Left lung (tissue), 10 donors: ENCODE measurements around the gene SERHL2. TPM values are rescaled to one million over a fixed set of nuclear protein-coding genes. Genes with fewer than 3 reads are reported as not detected.
"Not testable (repeated sequence)": the region's sequence is repeated elsewhere in the genome, so short reads cannot be mapped to it uniquely, and the experiment has no call there.

Experiments used
- ATAC-seq: fragments of 200-7000 bp; cut with Tn5 transposase; one replicate; pipeline ENCODE4 v1.9.1; 2020; ENCODE audit warnings: moderate library complexity
- DNase-seq, 4 donors: peaks; one replicate each; pipeline ENCODE4 v3.0.0-alpha.2; 2013 to 2020
- H3K27ac ChIP-seq, 2 donors: fragments of 200-600 bp; sonication (generic) in 1 of 2; one replicate each; pipeline versions ENCODE4 v1.5.0 to v1.8.0; 2020 to 2021
- H3K27me3 ChIP-seq, 2 donors: fragments of 200-600 bp; sonication (generic) in 1 of 2; one replicate each; pipeline versions ENCODE4 v1.5.0 to v1.8.0; 2020 to 2021
- H3K36me3 ChIP-seq, 2 donors: fragments of 200-600 bp; sonication (generic) in 1 of 2; one replicate each; pipeline versions ENCODE4 v1.5.0 to v1.8.0; 2020 to 2021
- H3K4me1 ChIP-seq, 2 donors: fragments of 200-600 bp; one replicate each; pipeline ENCODE4 v1.8.0; 2021
- H3K4me3 ChIP-seq, 2 donors: fragments of 200-600 bp; sonication (generic) in 1 of 2; one replicate each; pipeline versions ENCODE4 v1.5.0 to v1.8.0; 2020 to 2021; ENCODE audit warnings: mild to moderate bottlenecking in 1 of 2
- H3K9me3 ChIP-seq, 2 donors: fragments of 200-600 bp; sonication (generic) in 1 of 2; one replicate each; pipeline versions ENCODE4 v1.5.0 to v1.8.0; 2020 to 2021
- CTCF ChIP-seq, 2 donors: fragments of 200-600 bp; sonication (generic) in 1 of 2; IDR thresholded peaks; one replicate each; pipeline versions ENCODE4 v1.5.0 to v1.8.0; 2021; ENCODE audit warnings: antibody characterized with exemption in 2 of 2
- intact Hi-C, 2 donors: fragments of 100-400 bp; cut with DNase I; formaldehyde crosslinking; loops; one replicate each; pipeline versions ENCODE4 v1.11.2 to v1.14.2; 2022
- polyA plus RNA-seq, 6 donors: library from polyadenylated mRNA; unstranded; fragments of 120-200 nt; gene quantifications; one replicate each; pipeline ENCODE4 v1.2.1, GENCODE V29; 2013; ENCODE audit not compliant: insufficient read length in 6 of 6
- total RNA-seq, 2 donors: library from RNA; stranded (reverse); fragmentation: NEBNext Ultra II Directional; extraction: Animal tissue kit (Norgen Biotek cat#: 25700); gene quantifications; one replicate each; pipeline ENCODE4 v1.2.1, GENCODE V29; 2021
- donor health status: DM: no; HTN: yes; CAD: no.
- donor health status: DM: no; HTN: no; CAD: no.

The SERHL2 gene
- total and polyA plus RNA-seq, 8 donors = 2.1 to 10.2 (median 8.9) TPM

GRCh38 chr22:42544686-42545085 lies 9.1 kb upstream of the SERHL2 start:
- no peaks in the 10 kb centered on the region for H3K4me1 ChIP-seq
- H3K27me3 ChIP-seq = peaks cover 0 to 11% of the 10 kb centered on the region in 2 donors
- DNase-seq (peak in 1 of 4 donors; percentile 13), ATAC-seq (no peak)
- intact Hi-C loops = no loop called here
- TF ChIP-seq CTCF (IDR thresholded peaks at IDR 0.05) = no peak
- H3K4me3 ChIP-seq = no peak overlapping the region
- no peak overlapping the region for H3K27ac ChIP-seq
- H3K36me3 ChIP-seq = no peaks in the 10 kb centered on the region
- no peaks in the 10 kb centered on the region for H3K9me3 ChIP-seq

GRCh38 chr22:42547562-42547961 lies 6.2 kb upstream of the SERHL2 start:
- H3K4me3 ChIP-seq = no peak overlapping the region
- no peak overlapping the region for H3K27ac ChIP-seq
- intact Hi-C loops = no loop called here
- H3K36me3 ChIP-seq = no peaks in the 10 kb centered on the region
- DNase-seq = no peak
- peaks cover 0 to 11% of the 10 kb centered on the region in 2 donors for H3K27me3 ChIP-seq
- TF ChIP-seq CTCF (IDR thresholded peaks at IDR 0.05) = no peak
- no peaks in the 10 kb centered on the region for H3K4me1 ChIP-seq
- ATAC-seq = no peak
- H3K9me3 ChIP-seq = peaks cover 0 to 1% of the 10 kb centered on the region in 2 donors

DNA sequence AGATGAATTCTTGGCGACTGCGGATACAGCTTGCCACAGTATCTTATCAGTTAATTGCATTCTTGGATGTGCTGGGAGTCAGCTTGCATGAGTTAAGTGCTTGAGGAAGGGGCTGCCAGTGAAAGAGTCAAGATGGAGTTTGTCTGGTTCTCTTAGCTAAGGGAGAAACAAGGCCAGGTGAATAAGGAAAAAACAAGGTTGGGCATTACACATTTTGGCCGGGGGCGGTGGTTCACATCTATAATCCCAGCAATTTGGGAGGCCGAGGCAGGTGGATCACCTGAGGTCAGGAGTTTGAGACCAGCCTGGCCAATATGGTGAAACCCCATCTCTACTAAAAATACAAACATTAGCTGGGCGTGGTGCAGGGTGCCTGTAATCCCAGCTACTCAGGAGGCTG lies 5.6 kb upstream of the SERHL2 start:
- DNase-seq, ATAC-seq, intact Hi-C loops, H3K9me3 ChIP-seq, H3K27ac ChIP-seq, H3K4me1 ChIP-seq, H3K36me3 ChIP-seq, H3K4me3 ChIP-seq: not testable (repeated sequence)
- peaks cover 0 to 11% of the 10 kb centered on the region in 2 donors for H3K27me3 ChIP-seq

DNA sequence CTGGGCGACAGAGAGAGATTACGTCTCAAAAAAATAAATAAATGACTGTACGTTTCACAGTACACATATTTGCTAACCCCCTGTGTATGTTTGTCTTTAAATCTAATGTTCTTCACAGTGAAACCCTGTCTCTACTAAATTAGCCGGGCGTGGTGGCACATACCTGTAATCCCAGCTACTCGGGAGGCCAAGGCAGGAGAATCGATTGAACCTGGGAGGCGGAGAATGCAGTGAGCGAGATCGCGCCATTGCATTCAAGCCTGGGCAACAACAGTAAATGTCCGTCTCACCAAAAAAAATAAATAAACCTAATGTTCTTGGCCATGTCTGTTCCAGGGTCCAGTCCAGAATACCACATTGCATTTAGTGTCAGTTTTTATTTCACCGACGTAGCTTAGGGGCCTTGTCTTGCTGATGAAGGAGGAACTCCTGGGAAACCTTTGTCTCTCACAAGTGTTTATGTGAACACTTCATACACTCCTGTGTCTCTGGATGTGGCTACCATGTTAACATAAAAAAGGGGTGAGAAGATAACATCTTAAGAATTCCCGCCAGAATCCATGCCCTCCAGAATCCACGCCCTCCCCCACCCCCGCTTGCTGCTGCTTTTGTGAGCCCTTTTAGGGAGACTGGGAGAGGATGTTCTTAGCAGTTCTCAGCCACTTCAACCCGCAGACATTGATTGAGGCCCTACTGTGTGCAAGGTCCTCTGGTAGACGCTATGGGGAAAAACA lies 5.0 kb upstream of the SERHL2 start:
- H3K27ac ChIP-seq = no peak overlapping the region
- peaks cover 3 to 4% of the 10 kb centered on the region in 2 donors for H3K4me1 ChIP-seq
- H3K27me3 ChIP-seq = peaks cover 0 to 16% of the 10 kb centered on the region in 2 donors
- no peak overlapping the region for H3K4me3 ChIP-seq
- H3K36me3 ChIP-seq = no peaks in the 10 kb centered on the region
- TF ChIP-seq CTCF (IDR thresholded peaks at IDR 0.05) = no peak
- peaks cover 0 to 1% of the 10 kb centered on the region in 2 donors for H3K9me3 ChIP-seq
- intact Hi-C loops = no loop called here
- no peak for ATAC-seq
- peak in 1 of 4 donors; percentile 33 for DNase-seq

DNA sequence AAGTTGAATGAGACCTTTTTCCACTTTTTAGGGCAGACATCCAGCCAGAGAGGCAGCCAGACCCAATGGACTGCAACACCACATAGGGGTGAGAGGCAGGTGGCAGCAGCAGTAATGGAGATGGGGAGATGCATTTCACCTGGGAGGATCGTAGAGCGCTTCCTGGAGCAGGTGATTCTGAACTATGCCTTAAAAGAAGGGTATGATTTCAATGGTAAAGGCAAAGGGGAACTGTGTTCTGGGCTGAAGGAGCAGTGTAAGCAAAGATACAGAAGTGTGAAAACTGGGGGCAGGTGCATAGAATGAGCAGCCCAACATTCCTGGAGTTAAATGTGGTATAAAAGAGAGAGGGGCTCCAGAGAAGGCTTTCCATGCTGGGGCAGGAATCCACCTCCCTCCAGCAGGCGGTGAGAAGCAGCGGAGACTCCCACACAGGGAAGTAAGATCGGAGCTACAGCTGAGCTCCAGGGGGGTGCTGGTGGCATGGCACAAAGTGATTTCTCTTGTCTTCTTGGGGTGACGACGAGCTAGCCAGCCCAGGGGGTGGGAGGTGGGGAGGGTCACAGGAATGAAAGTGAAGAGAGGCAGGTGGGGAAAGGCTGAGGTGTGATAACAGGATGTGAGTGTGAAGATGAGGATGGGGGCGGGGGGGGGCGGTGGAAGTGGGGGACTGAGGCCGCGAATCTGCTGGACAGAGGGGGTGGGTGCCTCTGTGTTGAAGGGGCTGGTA lies 4.3 kb upstream of the SERHL2 start:
- no peak overlapping the region for H3K27ac ChIP-seq
- H3K36me3 ChIP-seq = no peaks in the 10 kb centered on the region
- peaks cover 3 to 11% of the 10 kb centered on the region in 2 donors for H3K4me1 ChIP-seq
- TF ChIP-seq CTCF (IDR thresholded peaks at IDR 0.05) = no peak
- H3K4me3 ChIP-seq = no peak overlapping the region
- H3K27me3 ChIP-seq = peaks cover 0 to 23% of the 10 kb centered on the region in 2 donors
- intact Hi-C loops = no loop called here
- peaks cover 0 to 1% of the 10 kb centered on the region in 2 donors for H3K9me3 ChIP-seq
- DNase-seq (peak in 1 of 4 donors; percentile 58), ATAC-seq (no peak)
